ENCODE measurements around the gene WNT1. TPM values are rescaled to one million over a fixed set of nuclear protein-coding genes. Genes with fewer than 3 reads are reported as not detected.
A peak's percentile ranks its signal among the peaks of the same experiment; 100 is the strongest.

The WNT1 gene
- total RNA-seq (2014; rRNA removed; shearing (Covaris generic)), result not detected in 2 replicates

DNA sequence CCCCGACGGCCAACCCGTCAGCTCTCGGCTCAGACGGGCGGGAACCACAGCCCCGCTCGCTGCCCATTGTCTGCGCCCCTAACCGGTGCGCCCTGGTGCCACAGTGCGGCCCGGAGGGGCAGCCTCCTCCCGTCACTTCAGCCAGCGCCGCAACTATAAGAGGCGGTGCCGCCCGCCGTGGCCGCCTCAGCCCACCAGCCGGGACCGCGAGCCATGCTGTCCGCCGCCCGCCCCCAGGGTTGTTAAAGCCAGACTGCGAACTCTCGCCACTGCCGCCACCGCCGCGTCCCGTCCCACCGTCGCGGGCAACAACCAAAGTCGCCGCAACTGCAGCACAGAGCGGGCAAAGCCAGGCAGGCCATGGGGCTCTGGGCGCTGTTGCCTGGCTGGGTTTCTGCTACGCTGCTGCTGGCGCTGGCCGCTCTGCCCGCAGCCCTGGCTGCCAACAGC lies at the start of gene WNT1:
Gene WNT1, plus strand, starts transcription at position 32 of the 450 bp plus-strand sequence. Its CDS starts 329 bp downstream, at position 361.
- H3K4me3 ChIP-seq (ENCODE audit: insufficient read depth, low read depth, low read length), result peak within 1 kb of the TSS; percentile 12
- peaks cover 97% of the 10 kb centered on the region for H3K27me3 ChIP-seq (ENCODE audit: control insufficient read depth, insufficient read depth, low read length)
- no peak for DNase-seq
- H3K36me3 ChIP-seq (replicated peaks; ENCODE audit: control insufficient read depth, insufficient read depth, low read length), result no peaks in the 10 kb centered on the region

DNA sequence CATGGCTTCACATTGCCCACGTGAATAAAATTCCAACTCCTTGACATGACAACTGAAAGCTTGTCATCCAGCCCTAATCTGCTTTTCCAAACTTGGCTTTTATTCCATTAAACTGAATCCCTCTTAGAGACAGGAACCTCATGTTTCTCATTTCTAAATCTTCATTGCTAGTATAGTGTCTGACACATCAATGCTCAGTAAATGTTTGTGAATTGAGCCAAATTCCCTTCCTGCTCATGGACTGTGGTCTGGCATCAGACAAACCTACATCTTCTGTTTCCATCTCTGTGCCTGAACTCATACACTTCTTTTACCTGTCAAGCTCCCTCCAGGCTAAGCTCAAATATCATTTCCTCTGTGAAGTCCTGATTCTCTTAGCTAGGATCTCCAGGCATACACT lies 48.6 kb upstream of the WNT1 start:
- no peaks in the 10 kb centered on the region for H3K27me3 ChIP-seq (ENCODE audit: control insufficient read depth, insufficient read depth, low read length)
- no peak overlapping the region for H3K4me3 ChIP-seq (ENCODE audit: insufficient read depth, low read depth, low read length)
- no peak for DNase-seq
- H3K36me3 ChIP-seq (replicated peaks; ENCODE audit: control insufficient read depth, insufficient read depth, low read length), result peaks cover 12% of the 10 kb centered on the region

DNA sequence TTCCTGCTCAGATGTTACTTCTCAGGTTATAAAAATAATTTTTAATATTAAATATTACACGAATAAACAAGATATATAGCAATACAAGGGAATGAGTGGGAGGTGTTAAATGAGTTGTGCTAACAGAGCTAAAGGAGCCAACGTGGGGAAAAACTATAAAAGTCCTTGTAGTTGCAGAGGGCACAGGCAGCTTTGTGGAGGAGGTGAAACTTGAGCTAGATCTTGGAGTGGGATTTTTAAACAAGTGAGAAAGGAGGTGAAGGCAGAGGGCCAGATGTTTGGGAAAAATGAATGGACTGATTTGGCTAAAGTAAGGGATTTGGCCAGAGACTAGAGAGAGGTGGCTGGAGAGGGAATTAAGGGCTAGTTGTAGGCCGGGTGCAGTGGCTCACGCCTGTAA lies 47.6 kb upstream of the WNT1 start:
- H3K27me3 ChIP-seq (ENCODE audit: control insufficient read depth, insufficient read depth, low read length), result no peaks in the 10 kb centered on the region
- no peak for DNase-seq
- H3K36me3 ChIP-seq (replicated peaks; ENCODE audit: control insufficient read depth, insufficient read depth, low read length), result peaks cover 12% of the 10 kb centered on the region
- no peak overlapping the region for H3K4me3 ChIP-seq (ENCODE audit: insufficient read depth, low read depth, low read length)

- no peak for DNase-seq
- Histone ChIP-seq H3K36me3 (replicated peaks; ENCODE audit: control insufficient read depth, insufficient read depth, low read length) (peaks cover 17% of the 10 kb centered on the region), H3K27me3 (ENCODE audit: control insufficient read depth, insufficient read depth, low read length) (no peaks in the 10 kb centered on the region), H3K4me3 (ENCODE audit: insufficient read depth, low read depth, low read length) (no peak overlapping the region)
Measured at GRCh38 chr12:48932878-48933277, 45.2 kb upstream of the WNT1 start.

GRCh38 chr12:48933664-48934311 lies 44.3 kb upstream of the WNT1 start:
- Histone ChIP-seq H3K4me3 (ENCODE audit: insufficient read depth, low read depth, low read length) (no peak overlapping the region), H3K36me3 (replicated peaks; ENCODE audit: control insufficient read depth, insufficient read depth, low read length) (peaks cover 21% of the 10 kb centered on the region), H3K27me3 (ENCODE audit: control insufficient read depth, insufficient read depth, low read length) (no peaks in the 10 kb centered on the region)
- no peak for DNase-seq

DNA sequence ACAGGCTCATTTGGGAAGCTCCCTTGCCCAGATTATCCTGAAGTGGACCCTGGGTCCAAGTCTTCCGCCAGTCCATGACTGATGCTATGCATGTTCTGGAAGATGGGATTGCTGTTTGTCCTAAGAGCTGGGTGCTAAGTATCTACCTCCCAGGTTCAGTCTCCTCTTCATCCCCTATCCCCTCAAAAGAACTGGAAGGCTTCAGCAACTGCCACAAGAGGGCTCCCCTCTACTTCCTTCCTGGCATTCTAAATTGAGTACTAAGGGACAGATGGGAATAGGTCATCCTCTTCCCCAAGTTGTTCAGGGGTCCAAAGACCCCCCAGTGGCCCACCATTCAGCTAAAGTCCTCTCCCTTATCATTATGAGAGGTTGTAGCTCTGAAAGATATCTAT lies 43.8 kb upstream of the WNT1 start:
- Histone ChIP-seq H3K27me3 (ENCODE audit: control insufficient read depth, insufficient read depth, low read length) (no peaks in the 10 kb centered on the region), H3K36me3 (replicated peaks; ENCODE audit: control insufficient read depth, insufficient read depth, low read length) (peaks cover 24% of the 10 kb centered on the region), H3K4me3 (ENCODE audit: insufficient read depth, low read depth, low read length) (no peak overlapping the region)
- peak; percentile 64 for DNase-seq

DNA sequence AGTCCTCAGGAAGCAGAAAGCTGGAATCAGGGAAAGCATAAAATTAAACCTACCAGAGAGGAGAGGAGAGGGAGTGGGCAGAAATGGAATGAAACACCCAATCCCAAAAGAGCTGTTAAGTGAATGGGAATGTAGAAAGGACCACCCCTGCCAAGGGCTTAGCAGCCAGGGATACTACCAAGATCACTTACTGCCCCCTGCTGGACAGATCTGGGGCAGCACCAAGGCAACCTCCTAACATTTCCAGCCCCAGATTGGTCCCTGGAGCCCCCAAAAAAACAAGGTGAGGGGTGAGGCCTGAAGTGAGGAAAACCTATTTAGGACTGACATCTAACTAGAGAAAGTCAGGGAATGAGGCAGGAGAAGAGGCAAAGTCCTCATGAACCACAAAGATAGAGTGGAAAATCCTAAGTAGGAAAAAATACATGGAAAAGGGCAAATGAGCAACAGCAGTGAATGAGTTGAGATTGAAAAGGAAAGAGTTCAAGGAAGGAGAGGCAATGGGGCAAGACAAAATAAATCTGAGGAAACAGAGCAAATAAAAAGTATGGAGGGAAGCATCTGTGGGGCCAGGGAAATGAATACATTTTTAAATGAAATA lies 41.6 kb upstream of the WNT1 start:
- DNase-seq, result peak; percentile 94
- peaks cover 34% of the 10 kb centered on the region for H3K36me3 ChIP-seq (replicated peaks; ENCODE audit: control insufficient read depth, insufficient read depth, low read length)

DNA sequence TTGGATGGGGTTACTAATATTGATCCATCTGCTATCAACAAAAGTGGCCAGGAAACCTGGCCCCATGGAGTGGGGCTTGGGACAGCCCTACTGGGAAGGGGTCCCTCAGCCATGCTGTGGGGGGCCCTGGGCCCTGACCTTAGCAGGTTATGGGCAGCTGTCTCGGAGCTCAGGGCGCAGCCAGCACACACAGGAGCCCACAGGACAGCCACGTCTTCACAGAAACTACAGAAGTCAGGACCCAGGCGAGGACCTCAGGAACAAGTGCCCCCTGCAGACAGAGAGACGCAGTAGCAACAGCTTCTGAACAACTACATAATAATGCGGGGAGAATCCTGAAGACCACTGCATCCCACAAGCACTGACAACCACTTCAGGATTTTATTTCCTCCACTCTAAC lies 41.0 kb upstream of the WNT1 start:
- H3K4me3 ChIP-seq (ENCODE audit: insufficient read depth, low read depth, low read length), result no peak overlapping the region
- H3K36me3 ChIP-seq (replicated peaks; ENCODE audit: control insufficient read depth, insufficient read depth, low read length), result peaks cover 34% of the 10 kb centered on the region
- DNase-seq, result peak; percentile 72
- H3K27me3 ChIP-seq (ENCODE audit: control insufficient read depth, insufficient read depth, low read length), result no peaks in the 10 kb centered on the region

More for the DNA sequence above, 41.6 kb upstream of the WNT1 start:
- Histone ChIP-seq H3K27me3 (ENCODE audit: control insufficient read depth, insufficient read depth, low read length) (no peaks in the 10 kb centered on the region), H3K4me3 (ENCODE audit: insufficient read depth, low read depth, low read length) (no peak overlapping the region)

- H3K36me3 ChIP-seq (replicated peaks; ENCODE audit: control insufficient read depth, insufficient read depth, low read length), result peaks cover 29% of the 10 kb centered on the region
- H3K4me3 ChIP-seq (ENCODE audit: insufficient read depth, low read depth, low read length), result no peak overlapping the region
Measured at GRCh38 chr12:48938805-48939204, 39.3 kb upstream of the WNT1 start.

GRCh38 chr12:48940181-48940580 lies 37.9 kb upstream of the WNT1 start:
- H3K27me3 ChIP-seq (ENCODE audit: control insufficient read depth, insufficient read depth, low read length), result no peaks in the 10 kb centered on the region
- no peak overlapping the region for H3K4me3 ChIP-seq (ENCODE audit: insufficient read depth, low read depth, low read length)
- H3K36me3 ChIP-seq (replicated peaks; ENCODE audit: control insufficient read depth, insufficient read depth, low read length), result peaks cover 27% of the 10 kb centered on the region
- DNase-seq, result no peak

More at GRCh38 chr12:48938805-48939204, 39.3 kb upstream of the WNT1 start:
- no peaks in the 10 kb centered on the region for H3K27me3 ChIP-seq (ENCODE audit: control insufficient read depth, insufficient read depth, low read length)
- no peak for DNase-seq

DNA sequence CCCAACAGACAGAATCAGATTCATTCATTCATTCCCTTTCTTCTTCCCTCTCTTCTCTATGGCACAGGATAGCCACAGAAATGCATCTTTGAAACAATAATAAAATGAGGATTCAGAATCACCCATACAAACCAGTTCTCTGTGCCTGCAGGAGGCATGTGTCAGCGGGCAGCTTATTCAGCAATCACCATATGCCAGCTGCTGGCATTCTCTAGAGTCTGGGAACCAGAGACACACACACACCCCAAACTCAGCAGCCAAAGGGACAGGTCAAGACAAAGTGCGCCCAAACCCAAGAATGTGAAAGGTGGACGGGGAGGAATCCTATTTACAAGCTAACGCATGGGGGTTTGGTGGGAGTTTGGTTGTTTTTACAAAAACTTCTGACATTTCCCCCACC lies 34.9 kb upstream of the WNT1 start:
- no peaks in the 10 kb centered on the region for H3K27me3 ChIP-seq (ENCODE audit: control insufficient read depth, insufficient read depth, low read length)
- no peak for DNase-seq
- no peak overlapping the region for H3K4me3 ChIP-seq (ENCODE audit: insufficient read depth, low read depth, low read length)
- peaks cover 23% of the 10 kb centered on the region for H3K36me3 ChIP-seq (replicated peaks; ENCODE audit: control insufficient read depth, insufficient read depth, low read length)

DNA sequence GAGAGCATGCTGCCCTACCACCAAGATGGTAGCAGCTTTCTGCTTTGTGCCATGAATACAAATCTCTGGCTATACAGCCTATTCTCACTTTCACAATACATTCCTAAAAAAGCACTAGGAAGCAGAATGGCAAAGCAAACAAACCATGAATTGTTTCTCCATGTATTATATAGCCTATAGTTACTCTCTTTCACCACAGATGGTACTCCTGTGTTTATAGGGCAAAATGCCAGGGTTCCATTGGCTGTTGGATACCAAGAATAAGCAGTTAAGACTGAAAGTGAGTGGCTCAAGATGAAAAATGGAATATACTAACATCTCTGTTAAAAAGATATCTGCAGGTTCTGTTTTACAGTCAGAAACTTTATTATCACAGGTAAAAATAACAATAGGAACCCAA lies 31.9 kb upstream of the WNT1 start:
- Histone ChIP-seq H3K27me3 (ENCODE audit: control insufficient read depth, insufficient read depth, low read length) (no peaks in the 10 kb centered on the region), H3K36me3 (replicated peaks; ENCODE audit: control insufficient read depth, insufficient read depth, low read length) (peaks cover 2% of the 10 kb centered on the region), H3K4me3 (ENCODE audit: insufficient read depth, low read depth, low read length) (no peak overlapping the region)
- DNase-seq, result no peak

DNA sequence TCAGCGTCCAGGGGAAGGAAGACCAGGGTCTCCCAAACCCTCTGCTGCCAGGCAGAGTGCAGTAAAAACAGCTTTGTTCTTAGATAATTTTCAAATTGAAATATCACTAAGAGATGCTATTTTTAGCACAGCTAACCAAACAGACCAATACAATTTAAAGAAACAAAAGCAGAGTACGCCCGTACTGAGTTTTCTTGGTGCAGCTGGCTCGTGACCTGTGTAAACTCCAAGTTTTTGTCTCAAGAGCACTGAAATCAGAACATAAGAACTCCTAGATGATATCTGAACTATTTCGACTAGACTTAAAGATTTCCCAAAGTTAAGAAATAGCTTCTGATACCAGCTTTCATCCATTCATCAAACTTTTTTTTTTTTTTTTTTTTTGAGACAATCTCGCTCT lies 31.2 kb upstream of the WNT1 start:
- Histone ChIP-seq H3K27me3 (ENCODE audit: control insufficient read depth, insufficient read depth, low read length) (no peaks in the 10 kb centered on the region), H3K36me3 (replicated peaks; ENCODE audit: control insufficient read depth, insufficient read depth, low read length) (peaks cover 2% of the 10 kb centered on the region; the same call in 1 of the 2 replicates), H3K4me3 (ENCODE audit: insufficient read depth, low read depth, low read length) (no peak overlapping the region)
- no peak for DNase-seq

GRCh38 chr12:48947727-48948126 lies 30.4 kb upstream of the WNT1 start:
- Histone ChIP-seq H3K36me3 (replicated peaks; ENCODE audit: control insufficient read depth, insufficient read depth, low read length) (peaks cover 3% of the 10 kb centered on the region), H3K27me3 (ENCODE audit: control insufficient read depth, insufficient read depth, low read length) (no peaks in the 10 kb centered on the region), H3K4me3 (ENCODE audit: insufficient read depth, low read depth, low read length) (no peak overlapping the region)
- no peak for DNase-seq

GRCh38 chr12:48952691-48953090 lies 25.4 kb upstream of the WNT1 start:
- Histone ChIP-seq H3K27me3 (ENCODE audit: control insufficient read depth, insufficient read depth, low read length) (no peaks in the 10 kb centered on the region), H3K4me3 (ENCODE audit: insufficient read depth, low read depth, low read length) (no peak overlapping the region), H3K36me3 (replicated peaks; ENCODE audit: control insufficient read depth, insufficient read depth, low read length) (peaks cover 7% of the 10 kb centered on the region)
- no peak for DNase-seq

Data from H7 (cell line).